HG03571 (cell line): ENCODE data around the gene NTRK3.

Experiments used
- ATAC-seq: cut with Tn5 transposase; IDR thresholded peaks from one replicate; pipeline ENCODE4 v1.9.1; 2021; ENCODE audit not compliant: unreplicated experiment

NTRK3 gene

GRCh38 chr15:88187195-88187594 lies 69.3 kb downstream of the NTRK3 start:
- no peak for ATAC-seq

DNA sequence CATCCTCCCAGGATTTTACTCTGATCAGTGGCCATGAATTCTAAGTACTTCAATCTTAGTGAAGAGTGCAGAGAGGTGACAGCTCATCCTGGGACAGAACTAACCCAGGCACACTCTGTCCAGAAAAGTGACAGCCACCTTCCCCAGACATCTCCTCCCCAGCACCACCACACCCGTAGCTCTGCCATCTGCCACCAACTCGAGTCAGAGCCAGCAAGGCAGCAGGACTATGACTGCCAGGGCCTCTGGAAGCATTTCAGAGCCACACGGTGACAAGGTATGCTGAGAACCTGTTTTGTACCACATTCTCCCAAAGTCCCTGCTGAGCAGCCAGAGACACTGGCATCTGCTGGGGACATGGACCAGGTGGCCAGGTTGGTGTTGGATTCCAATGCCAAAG lies 71.0 kb downstream of the NTRK3 start:
- no peak for ATAC-seq

GRCh38 chr15:88181613-88182012 lies 74.9 kb downstream of the NTRK3 start:
- no peak for ATAC-seq

DNA sequence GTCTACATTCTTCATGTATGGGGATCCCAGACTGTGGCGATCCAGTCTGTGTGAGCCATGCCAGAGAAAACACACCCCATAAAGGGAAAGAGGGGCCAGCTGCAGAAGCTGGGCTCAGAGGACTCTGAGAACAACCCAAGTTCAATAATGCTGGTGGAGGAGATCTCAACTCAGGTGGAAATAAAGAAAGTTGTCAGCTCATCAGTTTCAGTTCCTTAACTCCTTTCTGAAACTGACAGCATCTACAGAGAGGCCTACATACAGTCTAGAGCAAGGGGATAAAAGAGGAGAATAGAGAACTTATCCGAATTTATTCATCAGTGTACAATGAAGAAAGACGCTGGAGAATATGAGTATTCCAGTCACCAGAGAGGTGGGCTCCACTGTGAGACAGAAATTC lies 77.0 kb downstream of the NTRK3 start:
- peak; percentile 84 for ATAC-seq

GRCh38 chr15:88178631-88179030 lies 77.9 kb downstream of the NTRK3 start:
- peak; percentile 62 for ATAC-seq

- no peak for ATAC-seq
Observed at GRCh38 chr15:88177451-88177850, 79.1 kb downstream of the NTRK3 start.

DNA sequence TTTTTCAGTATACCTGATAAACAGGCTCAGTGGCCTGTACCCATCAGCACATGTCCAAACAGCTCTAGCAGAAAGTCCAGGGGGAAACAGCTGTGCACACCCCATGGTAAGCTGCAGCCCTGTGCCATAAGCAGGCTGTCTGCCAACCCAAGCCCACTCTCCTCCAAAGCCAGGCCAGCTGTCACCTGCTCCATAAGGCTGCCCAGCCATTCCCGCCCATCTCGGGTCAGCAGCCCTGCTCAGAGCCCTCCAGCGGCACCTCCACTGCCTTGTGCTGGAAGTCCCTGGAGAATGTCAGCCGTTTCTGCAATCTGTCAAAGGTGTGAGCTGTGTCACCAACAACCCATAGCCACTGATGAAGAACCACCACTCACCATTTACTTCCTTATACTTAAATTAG lies 82.0 kb downstream of the NTRK3 start:
- ATAC-seq, result no peak

DNA sequence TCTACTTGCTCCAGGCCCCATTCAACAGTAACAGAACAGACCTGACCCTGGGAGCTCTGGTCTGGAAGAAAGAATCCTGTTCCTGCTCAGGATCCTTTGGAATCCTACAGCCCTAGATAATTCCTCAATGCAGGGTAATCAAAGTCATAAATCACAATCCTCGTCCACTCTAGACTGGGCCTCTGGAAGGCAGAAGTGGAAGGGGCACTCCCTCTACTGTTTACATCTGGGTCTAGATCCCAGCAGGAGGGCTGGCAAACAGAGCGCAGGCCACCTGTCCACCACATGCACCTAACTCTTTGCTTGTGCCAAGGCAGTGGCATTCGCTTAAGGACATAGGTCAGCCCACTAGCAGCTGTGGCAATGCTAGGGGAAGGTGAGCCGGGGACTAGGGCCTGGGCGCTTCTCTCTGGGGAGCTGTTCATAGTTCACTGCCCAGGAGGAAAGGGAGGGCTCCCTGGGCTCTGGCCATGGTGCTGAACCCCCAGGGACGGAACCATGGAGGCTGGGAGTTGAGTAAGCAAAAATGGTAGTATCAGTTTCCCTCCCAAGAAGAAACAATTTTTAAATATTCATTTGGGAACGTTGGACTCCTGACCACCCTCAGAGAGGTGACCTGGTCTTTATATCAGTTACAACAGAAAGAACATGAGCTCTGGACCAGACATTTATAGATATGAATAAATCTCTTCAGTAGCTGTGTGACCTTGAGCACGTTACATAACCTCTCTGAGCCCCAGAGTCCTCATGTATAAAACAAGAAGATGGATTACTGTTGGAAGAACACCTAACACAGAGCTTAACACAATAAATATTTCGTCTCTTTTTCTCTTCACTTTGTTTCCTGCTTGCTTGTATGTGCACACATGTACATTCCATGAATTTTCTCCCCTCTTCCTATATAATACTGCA lies 90.2 kb downstream of the NTRK3 start:
- ATAC-seq, result no peak

DNA sequence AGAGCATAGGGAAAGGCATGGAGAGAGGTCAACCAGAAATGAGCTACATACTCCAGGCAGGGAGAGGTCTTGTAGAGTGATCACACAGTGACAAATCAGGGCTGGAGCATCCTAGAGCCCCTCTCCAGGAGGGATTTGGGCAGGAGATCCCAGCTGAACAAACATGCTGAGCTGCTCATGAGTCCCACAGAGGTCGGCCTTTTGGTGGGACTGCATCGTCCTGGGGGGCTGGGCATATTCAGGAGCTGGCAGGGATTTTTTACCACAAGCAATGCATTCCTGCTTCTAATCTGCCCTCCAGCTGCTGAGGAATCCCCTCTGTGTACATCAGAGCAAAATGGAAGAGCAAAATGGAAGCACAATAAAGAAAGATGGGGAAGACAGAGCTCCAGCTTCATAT lies 94.9 kb downstream of the NTRK3 start:
- ATAC-seq, result no peak

- ATAC-seq, result no peak
Observed at GRCh38 chr15:88155310-88155709, 101.2 kb downstream of the NTRK3 start.

- no peak for ATAC-seq
Observed at GRCh38 chr15:88152672-88153071, 103.9 kb downstream of the NTRK3 start.

DNA sequence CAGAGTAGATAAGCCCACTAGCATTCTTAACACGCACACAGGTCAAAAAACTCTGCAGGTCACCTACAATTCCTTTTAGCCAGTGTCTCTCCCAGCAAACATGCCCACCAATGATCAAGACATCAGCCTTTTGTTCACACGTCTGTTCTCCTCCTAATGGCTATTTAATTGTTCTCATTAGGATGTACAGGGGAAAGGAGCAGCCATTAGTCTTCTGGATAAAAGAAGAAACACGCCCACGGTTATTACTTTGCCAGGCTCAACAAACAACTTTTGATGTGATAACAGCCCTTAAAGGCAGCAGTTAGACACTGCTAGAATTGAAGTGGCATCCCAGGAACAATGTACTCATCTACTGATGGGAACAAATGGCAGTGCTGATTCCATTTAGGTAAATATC lies 108.8 kb downstream of the NTRK3 start:
- no peak for ATAC-seq

DNA sequence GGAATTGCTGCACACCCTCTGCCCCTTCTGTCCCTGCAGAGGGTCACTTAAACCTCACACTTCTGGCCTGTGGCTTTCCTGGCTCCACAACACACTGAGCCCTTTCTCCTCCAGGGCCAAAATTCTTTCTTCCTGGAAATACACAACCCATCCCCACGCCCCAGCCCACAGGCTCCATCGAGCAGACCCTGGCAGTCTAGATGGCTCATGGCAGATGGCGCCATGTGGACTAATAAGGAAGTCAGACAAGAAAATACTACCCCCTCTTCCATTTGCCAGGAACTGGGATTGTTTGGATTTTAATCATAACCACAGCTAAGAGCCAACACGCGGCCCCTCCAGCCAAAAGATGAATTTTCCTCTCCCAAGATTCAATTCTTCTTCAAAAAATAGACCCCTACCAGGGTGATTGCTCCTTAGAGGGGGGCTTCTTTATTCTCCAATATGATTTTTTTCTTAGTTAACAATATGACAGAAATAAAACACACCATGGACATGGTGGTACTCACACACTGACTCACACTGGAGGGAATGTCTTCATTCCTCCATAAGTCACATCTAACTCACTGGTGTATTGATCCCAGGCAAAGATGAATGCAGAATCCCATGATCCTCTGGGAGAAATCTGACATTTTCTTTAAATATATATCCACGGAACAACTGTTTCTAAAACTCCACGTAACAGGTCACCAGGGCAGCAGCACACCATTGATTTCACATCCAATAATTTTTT lies 111.5 kb downstream of the NTRK3 start:
- no peak for ATAC-seq

- ATAC-seq, result no peak
Observed at GRCh38 chr15:88142121-88142520, 114.4 kb downstream of the NTRK3 start.

- ATAC-seq, result no peak
Observed at GRCh38 chr15:88141269-88141889, 115.2 kb downstream of the NTRK3 start.

GRCh38 chr15:88140398-88140797 lies 116.1 kb downstream of the NTRK3 start:
- ATAC-seq, result no peak

- no peak for ATAC-seq
Observed at GRCh38 chr15:88139936-88140335, 116.6 kb downstream of the NTRK3 start.

DNA sequence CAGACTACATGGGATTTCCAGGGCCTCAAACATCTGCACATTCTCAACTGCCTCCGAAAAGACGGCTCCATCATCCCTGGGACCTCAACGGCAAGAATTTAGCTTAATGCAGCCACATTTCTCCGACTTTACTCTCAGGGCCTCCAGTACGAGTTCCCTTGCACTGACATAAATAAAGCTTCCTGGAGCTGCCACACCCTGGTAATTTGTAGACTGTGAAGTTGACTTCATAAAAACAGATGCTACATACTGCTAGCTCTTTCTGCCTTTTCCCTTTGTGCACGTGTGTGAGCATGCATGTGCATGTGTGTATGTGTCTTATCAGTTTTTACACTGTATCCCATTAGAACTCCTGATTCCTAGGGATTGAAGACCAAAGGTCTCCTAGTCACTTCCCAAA lies 122.7 kb downstream of the NTRK3 start:
- no peak for ATAC-seq

DNA sequence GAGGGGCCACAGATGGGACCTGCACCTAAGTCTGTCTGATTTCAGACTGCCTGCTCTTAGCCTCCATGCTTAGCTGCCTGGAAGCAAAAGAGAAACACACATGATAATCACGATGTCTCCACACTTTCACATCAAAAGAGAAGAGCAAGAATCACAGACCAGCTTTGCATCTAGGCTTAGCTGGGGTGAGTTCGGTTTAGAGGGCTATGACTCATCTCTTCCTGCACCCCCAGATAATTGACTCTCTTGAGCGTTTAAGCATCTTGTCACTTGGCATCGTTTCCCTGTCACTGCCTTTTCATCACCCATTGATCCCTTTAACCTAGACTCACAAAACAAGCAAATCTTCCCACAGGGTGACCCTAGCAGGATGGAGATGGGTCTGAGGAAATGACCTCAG lies 124.0 kb downstream of the NTRK3 start:
- no peak for ATAC-seq

GRCh38 chr15:88131937-88132336 lies 124.6 kb downstream of the NTRK3 start:
- ATAC-seq, result no peak

DNA sequence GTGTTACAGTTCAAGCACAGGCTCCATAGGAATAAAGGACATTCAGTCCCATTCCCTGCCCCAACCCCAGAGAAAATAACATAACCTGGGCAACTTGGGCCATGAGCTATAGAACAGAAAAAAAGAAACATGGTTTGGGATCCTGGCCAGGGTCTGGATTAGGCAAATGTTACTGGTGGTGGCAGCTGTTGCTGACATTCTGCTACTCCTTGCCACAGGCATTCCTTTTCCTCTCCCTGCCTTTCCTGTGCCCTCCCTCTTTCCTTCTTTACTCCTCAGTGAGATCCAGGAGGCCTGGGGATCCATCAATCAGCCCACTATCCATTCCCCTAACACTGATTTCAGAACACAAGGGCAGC lies 129.1 kb downstream of the NTRK3 start:
- no peak for ATAC-seq
